Caco-2 (cell line): ENCODE results near the gene PALLD. TPM values are rescaled to one million over a fixed set of nuclear protein-coding genes. Genes with fewer than 3 reads are reported as not detected.

Source experiments
- BruUV-seq: library from RNA; stranded (reverse); fragments of 400-500 nt; replicated peaks from 2 replicates; lab custom pipeline; 2021; lab: Mats Ljungman, UMichigan
- CTCF ChIA-PET: fragments of 300-600 bp; sonication (Branson Sonifier 250); formaldehyde crosslinking; loops from one replicate; lab custom pipeline; 2022; ENCODE audit warnings: antibody characterized with exemption; lab: Charles Lee
- POLR2A ChIA-PET: fragments of 300-600 bp; sonication (Branson Sonifier 250); formaldehyde crosslinking; loops from one replicate; lab custom pipeline; 2022; ENCODE audit warnings: antibody characterized with exemption; lab: Charles Lee
- DNase-seq, 2 experiments: peaks; one replicate each; pipeline versions ENCODE4 v3.0.0 to v3.0.0-alpha.2; 2020 to 2022
- H3K27me3 ChIP-seq: replicated peaks from 2 replicates; pipeline ENCODE4 v1.6.0; 2011; ENCODE audit warnings: low read length; ENCODE audit not compliant: control insufficient read depth, insufficient read depth
- H3K36me3 ChIP-seq: 2 replicates; pipeline ENCODE4 v1.5.1; 2011; ENCODE audit warnings: low read length; ENCODE audit not compliant: control insufficient read depth, insufficient read depth
- H3K4me1 ChIP-seq: fragments of 250-450 bp; sonication (Bioruptor Pico); 2 replicates; pipeline ENCODE4 v1.5.1; 2020; ENCODE audit warnings: mild to moderate bottlenecking
- H3K4me3 ChIP-seq: 2 replicates; pipeline ENCODE4 v1.5.1; 2011; ENCODE audit warnings: low read depth, mild to moderate bottlenecking, control low read depth, low read length
- H3K9me3 ChIP-seq: fragments of 250-450 bp; sonication (Bioruptor Pico); 2 replicates; pipeline ENCODE4 v1.5.1; 2020; ENCODE audit warnings: mild to moderate bottlenecking, moderate library complexity
- H3K27ac Mint-ChIP-seq: one replicate; pipeline ENCODE4 v1.8.0; 2022; ENCODE audit warnings: mixed read lengths; ENCODE audit not compliant: unreplicated experiment
- H3K27me3 Mint-ChIP-seq: one replicate; pipeline ENCODE4 v1.8.0; 2022; ENCODE audit warnings: mixed read lengths; ENCODE audit not compliant: insufficient read depth, unreplicated experiment
- H3K36me3 Mint-ChIP-seq: one replicate; pipeline ENCODE4 v1.8.0; 2022; ENCODE audit warnings: mild to moderate bottlenecking, mixed read lengths; ENCODE audit not compliant: insufficient read depth, unreplicated experiment
- H3K4me1 Mint-ChIP-seq: one replicate; pipeline ENCODE4 v1.8.0; 2022; ENCODE audit warnings: low read depth, mixed read lengths; ENCODE audit not compliant: unreplicated experiment
- H3K4me3 Mint-ChIP-seq: one replicate; pipeline ENCODE4 v1.8.0; 2022; ENCODE audit warnings: mild to moderate bottlenecking, moderate library complexity, mixed read lengths; ENCODE audit not compliant: unreplicated experiment
- H3K9me3 Mint-ChIP-seq: one replicate; pipeline ENCODE4 v1.8.0; 2022; ENCODE audit warnings: mixed read lengths; ENCODE audit not compliant: unreplicated experiment
- CTCF ChIP-seq, 2 experiments: fragments of 200-600 bp in 1 of 2; IDR thresholded peaks; 1 replicate in 1 of 2; 2 replicates in 1 of 2; pipeline versions ENCODE4 v1.5.1 to v1.8.0; 2011 to 2022; ENCODE audit warnings: antibody characterized with exemption in 1 of 2, control low read depth in 1 of 2, inconsistent platforms in 1 of 2, low read depth in 1 of 2, low read length in 1 of 2, mild to moderate bottlenecking in 1 of 2, moderate library complexity in 1 of 2; ENCODE audit not compliant: insufficient read depth in 1 of 2, severe bottlenecking in 1 of 2, unreplicated experiment in 1 of 2
- intact Hi-C: fragments of 100-400 bp; cut with micrococcal nuclease; formaldehyde crosslinking; loops from one replicate; pipeline ENCODE4 v1.10.0; 2022; ENCODE audit not compliant: unreplicated experiment
- total RNA-seq: library from RNA; stranded (reverse); gene quantifications from 2 replicates; pipeline ENCODE4 v1.2.3, GENCODE V29; 2022

PALLD gene
- total RNA-seq, 1 experiment from 2014 or later: 12.3 TPM

DNA sequence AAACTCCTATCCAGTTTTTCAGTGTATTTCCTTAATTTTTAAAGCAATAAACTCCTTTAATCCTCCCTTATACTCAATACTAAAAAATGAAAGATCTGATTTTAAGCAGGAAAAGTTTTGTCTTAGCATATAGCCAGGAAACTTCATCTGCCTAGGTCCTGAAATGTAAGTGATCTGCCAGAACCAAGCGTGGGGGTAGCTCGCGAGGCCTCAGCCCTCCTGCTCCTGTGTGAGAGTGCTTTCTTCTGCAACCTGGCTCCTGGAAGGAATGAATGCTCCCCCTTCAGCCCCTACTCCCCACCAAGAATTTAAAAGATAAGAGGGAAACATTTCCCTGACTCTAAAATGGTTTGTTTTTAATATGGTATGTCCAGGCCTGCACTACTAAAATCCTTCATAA is 353.1 kb downstream of the PALLD start:
- H3K36me3 Mint-ChIP-seq: no peaks in the 10 kb centered on the region
- no peaks in the 10 kb centered on the region for H3K27me3 Mint-ChIP-seq
- peaks cover 37% of the 10 kb centered on the region for H3K4me1 Mint-ChIP-seq
- no peak for TF ChIP-seq CTCF (IDR thresholded peaks at IDR 0.05; ENCODE audit: insufficient read depth in 1 of 2, low read depth in 1 of 2, low read length in 1 of 2, severe bottlenecking in 1 of 2, unreplicated experiment in 1 of 2)
- Histone ChIP-seq H3K27me3 (no peaks in the 10 kb centered on the region), H3K4me1 (peaks cover 17% of the 10 kb centered on the region), H3K9me3 (no peaks in the 10 kb centered on the region), H3K4me3 (no peak overlapping the region), H3K36me3 (no peaks in the 10 kb centered on the region)
- no TSS peak for BruUV-seq
- ChIA-PET CTCF (no interaction called here), POLR2A (no interaction called here)
- no peaks in the 10 kb centered on the region for H3K9me3 Mint-ChIP-seq
- intact Hi-C loops: loop anchor here (2.0 kb wide), 1 partner anchor 31 kb away; no protein-coding TSS in a partner anchor
- H3K4me3 Mint-ChIP-seq: no peak overlapping the region
- no peak for DNase-seq
- H3K27ac Mint-ChIP-seq: no peak overlapping the region

DNA sequence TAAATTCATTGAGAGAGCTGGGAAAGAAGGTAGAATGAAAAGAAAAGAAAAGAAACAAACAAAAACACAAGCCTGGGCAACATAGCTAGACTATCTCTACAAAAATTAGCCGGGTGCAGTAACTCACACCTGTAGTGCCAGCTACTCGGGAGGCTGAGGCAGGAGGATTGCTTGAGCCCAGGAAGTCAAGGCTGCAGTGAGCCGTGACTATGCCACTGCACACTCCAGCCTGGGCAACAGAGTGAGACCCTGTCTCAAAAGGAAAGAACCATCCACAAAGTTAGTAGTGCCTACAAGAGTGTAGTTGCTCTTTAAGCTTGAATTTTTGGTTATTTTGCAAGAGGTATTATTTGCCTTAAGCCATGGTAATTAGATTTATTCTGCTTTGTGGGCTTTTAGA is 355.5 kb downstream of the PALLD start:
- Mint-ChIP-seq H3K27me3 (no peaks in the 10 kb centered on the region), H3K36me3 (no peaks in the 10 kb centered on the region), H3K4me1 (peaks cover 30% of the 10 kb centered on the region), H3K27ac (no peak overlapping the region), H3K9me3 (no peaks in the 10 kb centered on the region), H3K4me3 (no peak overlapping the region)
- ChIA-PET POLR2A (no interaction called here), CTCF (interaction anchor here (1.1 kb wide), 1 partner anchor 768 kb away, joined by 3 read pairs; the partner anchor contains the start of gene CLCN3)
- H3K4me1 ChIP-seq: peaks cover 17% of the 10 kb centered on the region
- intact Hi-C loops: no loop called here
- no peak for DNase-seq
- no peaks in the 10 kb centered on the region for H3K36me3 ChIP-seq
- no TSS peak for BruUV-seq
- no peaks in the 10 kb centered on the region for H3K27me3 ChIP-seq
- H3K9me3 ChIP-seq: no peaks in the 10 kb centered on the region
- no peak for TF ChIP-seq CTCF (IDR thresholded peaks at IDR 0.05; ENCODE audit: insufficient read depth in 1 of 2, low read depth in 1 of 2, low read length in 1 of 2, severe bottlenecking in 1 of 2, unreplicated experiment in 1 of 2)
- no peak overlapping the region for H3K4me3 ChIP-seq

DNA sequence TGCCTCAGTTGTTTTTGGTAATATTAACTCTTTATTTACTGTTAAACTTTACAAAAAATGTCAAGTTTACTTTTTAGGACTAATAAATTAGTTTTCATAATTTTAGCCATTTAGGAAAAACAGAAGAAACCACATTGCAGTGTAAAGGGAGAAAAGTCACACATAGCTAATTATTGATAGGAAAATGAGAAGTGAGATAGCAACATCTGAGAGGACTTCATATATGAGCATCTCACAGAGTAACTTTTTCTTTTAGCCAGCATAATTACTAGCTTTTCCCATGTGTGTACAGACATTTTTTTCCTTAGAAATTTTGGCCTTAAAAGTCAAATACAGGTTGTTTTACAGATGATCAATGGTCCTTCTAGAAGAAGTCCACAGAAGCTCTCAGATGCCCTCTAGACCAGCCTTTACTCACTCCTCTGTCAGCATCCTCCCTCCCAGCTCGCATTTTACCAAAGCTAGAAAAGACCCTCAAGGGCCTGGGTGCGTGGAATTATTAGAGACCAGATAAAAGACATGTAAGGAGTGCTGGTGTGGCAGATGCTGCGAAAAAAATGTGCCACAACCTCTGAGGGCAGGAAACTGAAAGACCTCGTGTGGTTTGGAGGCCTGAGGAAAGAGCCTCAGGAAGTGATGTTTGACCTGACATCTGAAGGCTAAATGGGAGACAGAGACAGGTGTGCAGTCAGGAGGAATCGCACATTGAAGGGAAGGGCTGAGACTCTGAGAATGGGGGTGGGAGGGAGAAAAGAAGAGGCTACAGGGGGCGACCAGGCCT is 356.3 kb downstream of the PALLD start:
- Mint-ChIP-seq H3K27ac (no peak overlapping the region), H3K27me3 (no peaks in the 10 kb centered on the region), H3K4me1 (peaks cover 29% of the 10 kb centered on the region), H3K36me3 (no peaks in the 10 kb centered on the region), H3K4me3 (no peak overlapping the region), H3K9me3 (no peaks in the 10 kb centered on the region)
- Histone ChIP-seq H3K4me1 (peaks cover 17% of the 10 kb centered on the region), H3K36me3 (no peaks in the 10 kb centered on the region), H3K27me3 (no peaks in the 10 kb centered on the region), H3K9me3 (no peaks in the 10 kb centered on the region), H3K4me3 (no peak overlapping the region)
- TF ChIP-seq CTCF (IDR thresholded peaks at IDR 0.05; ENCODE audit: insufficient read depth in 1 of 2, low read depth in 1 of 2, low read length in 1 of 2, severe bottlenecking in 1 of 2, unreplicated experiment in 1 of 2): no peak
- CTCF ChIA-PET: interaction anchor here (1.1 kb wide), 1 partner anchor 767 kb away, joined by 3 read pairs; the partner anchor contains the start of gene CLCN3
- no peak for DNase-seq
- no TSS peak for BruUV-seq
- intact Hi-C loops: no loop called here
- POLR2A ChIA-PET: no interaction called here
